Heart left ventricle (tissue), 16 donors: ENCODE results near the gene ADM2. TPM values are rescaled to one million over a fixed set of nuclear protein-coding genes. Genes with fewer than 3 reads are reported as not detected.

Experiments
- ATAC-seq, 4 donors: fragments of 200-7000 bp; cut with Tn5 transposase; one replicate each; pipeline ENCODE4 v1.9.1; 2020 to 2022; ENCODE audit warnings: moderate library complexity in 4 of 4, mild to moderate bottlenecking in 3 of 4, moderate number of reproducible peaks in 1 of 4
- DNase-seq, 5 donors: peaks; one replicate each; pipeline ENCODE4 v3.0.0-alpha.2; 2020
- H3K27ac ChIP-seq, 12 donors: fragments of 200-600 bp; sonication (generic) in 4 of 12; one replicate each; pipeline versions ENCODE4 v1.5.0 to v1.8.0; 2016 to 2022; ENCODE audit warnings: mild to moderate bottlenecking in 2 of 12
- H3K27me3 ChIP-seq, 9 donors: fragments of 200-600 bp; sonication (generic) in 2 of 9; one replicate each; pipeline versions ENCODE4 v1.5.1 to v1.8.0; 2016 to 2022; ENCODE audit warnings: mild to moderate bottlenecking in 3 of 9
- H3K36me3 ChIP-seq, 9 donors: fragments of 200-600 bp; sonication (generic) in 2 of 9; one replicate each; pipeline versions ENCODE4 v1.5.0 to v1.8.0; 2018 to 2022; ENCODE audit warnings: mild to moderate bottlenecking in 2 of 9
- H3K4me1 ChIP-seq, 12 donors: fragments of 200-600 bp; sonication (generic) in 4 of 12; one replicate each; pipeline versions ENCODE4 v1.5.0 to v1.8.0; 2016 to 2022; ENCODE audit warnings: mild to moderate bottlenecking in 3 of 12
- H3K4me3 ChIP-seq, 12 donors: fragments of 200-600 bp; sonication (generic) in 4 of 12; one replicate each; pipeline versions ENCODE4 v1.5.0 to v1.8.0; 2017 to 2022; ENCODE audit warnings: mild to moderate bottlenecking in 9 of 12, moderate library complexity in 4 of 12
- H3K9me3 ChIP-seq, 12 donors: fragments of 200-600 bp; sonication (generic) in 4 of 12; one replicate each; pipeline versions ENCODE4 v1.5.0 to v1.8.0; 2016 to 2022; ENCODE audit warnings: mild to moderate bottlenecking in 1 of 12
- CTCF ChIP-seq, 12 donors: fragments of 200-600 bp; sonication (generic) in 4 of 12; IDR thresholded peaks; one replicate each; pipeline versions ENCODE4 v1.5.0 to v1.8.0; 2018 to 2022; ENCODE audit warnings: antibody characterized with exemption in 12 of 12, mild to moderate bottlenecking in 5 of 12
- POLR2A ChIP-seq, 2 donors: fragments of 450-650 bp; IDR thresholded peaks; one replicate each; pipeline ENCODE4 v1.6.1; 2017; ENCODE audit warnings: antibody characterized with exemption in 2 of 2, mild to moderate bottlenecking in 2 of 2, moderate library complexity in 2 of 2
- WGBS, 4 donors: extraction: QIAGEN DNeasy Blood & Tissue Kit in 2 of 4; methylation state at CpG; one replicate each; pipeline versions ENCODE4 v1.1.5 to v1.1.7; 2013 to 2018; 5-methylcytosine and 5-hydroxymethylcytosine counted together
- intact Hi-C, 10 donors: fragments of 100-400 bp; cut with DNase I; formaldehyde crosslinking; loops; one replicate each; pipeline versions ENCODE4 v1.11.1 to v1.14.2; 2022
- polyA plus RNA-seq, 2 donors: library from polyadenylated mRNA; stranded (reverse); fragments of 200-250 nt; gene quantifications; one replicate each; pipeline ENCODE4 v1.2.3, GENCODE V29; 2013
- total RNA-seq, 9 donors: library from RNA; depleted of rRNA in 2 of 9; stranded (reverse); fragments of >200 nt in 2 of 9; fragmentation: NEBNext Ultra II Directional in 3 of 9; extraction: Animal tissue kit (Norgen Biotek cat#: 25700) in 3 of 9; gene quantifications; one replicate each; pipeline versions ENCODE4 v1.1.0 to v1.2.4, GENCODE V29; 2016 to 2023
- donor health status: ischemic (EF 13 %, LVEDD 7.1; RV severe dilation, severe dysfunction).
- donor health status: healthy with polysubstance abuse.
- donor health status: DM: no; HTN: yes; CAD: no.
- donor health status: DM: no; HTN: no; CAD: no.
- donor health status: ischemic (EF 25% LVEDD 6.9; RV normal size, moderate dysfunction).
- donor health status: ischemic (EF 25% LVEDD 5.7; RV mildly dilated, moderate dysfunction).
- donor health status: healthy.
- donor health status: DM: yes; HTN: yes; CAD: no.
- donor health status: ischemic (EF 35%, LVEDD 5.7; RV mildly dilated, moderate dysfunction).
- donor health status: nonischemic (EF 11% LVEDD 7.7; RV severe dilation, severe dysfunction).
- donor health status: DM: yes; HTN: yes; CAD: no.
- donor health status: PGD.
- donor health status: ischemic (EF 29% LVEDD 5.4; RV normal size, mild dysfunction).
- donor health status: nonischemic (EF 23%, LVEDD 6.1; RV moderate dilation, normal function).

The ADM2 gene
- total and polyA plus RNA-seq, 11 donors: 0.04 to 0.67 (median 0.20) TPM; not detected in 7

GRCh38 chr22:50475652-50476002 is 5.7 kb upstream of the ADM2 start:
- H3K27ac ChIP-seq: peak overlapping the region in 3 of 12 donors; percentile 83 to 87 (median 85)
- H3K4me1 ChIP-seq: peaks cover 0 to 42% (median 39%) of the 10 kb centered on the region in 12 donors
- DNase-seq (no peak), ATAC-seq (no peak)
- 89 to 96% (median 94%) methylated on average over 6 of the region's 6 CpGs for WGBS, 4 donors
- peaks cover 0 to 18% (median 9%) of the 10 kb centered on the region in 9 donors for H3K27me3 ChIP-seq
- H3K9me3 ChIP-seq: no peaks in the 10 kb centered on the region
- TF ChIP-seq POLR2A (IDR thresholded peaks at IDR 0.05) (no peak), CTCF (IDR thresholded peaks at IDR 0.05) (no peak)
- intact Hi-C loops: loop anchor here in 1 of 10 donors (2.0 kb wide), 1 partner anchor 31 kb away; the partner anchor contains the start of gene LMF2
- H3K4me3 ChIP-seq: peak overlapping the region in 11 of 12 donors; percentile 41 to 93 (median 87)
- no peaks in the 10 kb centered on the region for H3K36me3 ChIP-seq

- WGBS, 4 donors: 71 to 85% (median 73%) methylated on average over 7 of the region's 7 CpGs
- H3K9me3 ChIP-seq: no peaks in the 10 kb centered on the region
- intact Hi-C loops: no loop called here
- peaks cover 11 to 30% (median 20%) of the 10 kb centered on the region in 9 donors for H3K27me3 ChIP-seq
- no peak for DNase-seq
- TF ChIP-seq CTCF (IDR thresholded peaks at IDR 0.05) (no peak), POLR2A (IDR thresholded peaks at IDR 0.05) (no peak)
- H3K4me3 ChIP-seq: no peak overlapping the region
- no peak for ATAC-seq
- no peaks in the 10 kb centered on the region for H3K36me3 ChIP-seq
- no peak overlapping the region for H3K27ac ChIP-seq
- H3K4me1 ChIP-seq: peaks cover 0 to 40% (median 29%) of the 10 kb centered on the region in 12 donors
These were observed 4.5 kb upstream of the ADM2 start for GRCh38 chr22:50476868-50477267.

GRCh38 chr22:50477923-50478322 is 3.4 kb upstream of the ADM2 start:
- whole genome bisulfite sequencing, 4 donors: 84 to 93% (median 90%) methylated on average over 12 of the region's 12 CpGs
- DNase-seq (no peak), ATAC-seq (no peak)
- Histone ChIP-seq H3K27me3 (peaks cover 21 to 41% (median 30%) of the 10 kb centered on the region in 9 donors), H3K9me3 (no peaks in the 10 kb centered on the region), H3K4me3 (no peak overlapping the region), H3K36me3 (no peaks in the 10 kb centered on the region), H3K27ac (no peak overlapping the region), H3K4me1 (peaks cover 0 to 36% (median 21%) of the 10 kb centered on the region in 12 donors)
- TF ChIP-seq POLR2A (IDR thresholded peaks at IDR 0.05) (no peak), CTCF (IDR thresholded peaks at IDR 0.05) (no peak)
- intact Hi-C loops: no loop called here

- ATAC-seq (no peak), DNase-seq (no peak)
- no peak overlapping the region for H3K27ac ChIP-seq
- H3K4me3 ChIP-seq: no peak overlapping the region
- H3K9me3 ChIP-seq: no peaks in the 10 kb centered on the region
- peaks cover 24 to 57% (median 34%) of the 10 kb centered on the region in 9 donors for H3K27me3 ChIP-seq
- peaks cover 0 to 23% (median 8%) of the 10 kb centered on the region in 12 donors for H3K4me1 ChIP-seq
- TF ChIP-seq CTCF (IDR thresholded peaks at IDR 0.05): no peak
- TF ChIP-seq POLR2A (IDR thresholded peaks at IDR 0.05): no peak
- WGBS, 4 donors: 65 to 80% (median 76%) methylated on average over 10 to 11 of the region's 11 CpGs
- H3K36me3 ChIP-seq: no peaks in the 10 kb centered on the region
- intact Hi-C loops: no loop called here
These were observed 1.6 kb upstream of the ADM2 start for GRCh38 chr22:50479721-50480120.
